NCI-H146 treated with DMSO at 0.1 percent for 48 hours (cell line): ENCODE measurements around the gene TTC31.
"Not testable (repeated sequence)": the region's sequence is repeated elsewhere in the genome, so short reads cannot be mapped to it uniquely, and the experiment has no call there.

Source experiments
- DNase-seq: peaks from one replicate; lab custom pipeline; 2025; ENCODE audit not compliant: unreplicated experiment; lab: John Stamatoyannopoulos, UW

The TTC31 gene

GRCh38 chr2:74457129-74457548 is 25.7 kb upstream of the TTC31 start:
- DNase-seq = no peak

- peak; percentile 74 for DNase-seq
These were observed 25.2 kb upstream of the TTC31 start for GRCh38 chr2:74457549-74458131.

- peak; percentile 99 for DNase-seq
These were observed 24.5 kb upstream of the TTC31 start, which contains the start of gene WBP1 for GRCh38 chr2:74458132-74458937. Gene WBP1 (plus strand): TSS chr2:74458438. CDS start chr2:74458603, 165 bp downstream.

DNA sequence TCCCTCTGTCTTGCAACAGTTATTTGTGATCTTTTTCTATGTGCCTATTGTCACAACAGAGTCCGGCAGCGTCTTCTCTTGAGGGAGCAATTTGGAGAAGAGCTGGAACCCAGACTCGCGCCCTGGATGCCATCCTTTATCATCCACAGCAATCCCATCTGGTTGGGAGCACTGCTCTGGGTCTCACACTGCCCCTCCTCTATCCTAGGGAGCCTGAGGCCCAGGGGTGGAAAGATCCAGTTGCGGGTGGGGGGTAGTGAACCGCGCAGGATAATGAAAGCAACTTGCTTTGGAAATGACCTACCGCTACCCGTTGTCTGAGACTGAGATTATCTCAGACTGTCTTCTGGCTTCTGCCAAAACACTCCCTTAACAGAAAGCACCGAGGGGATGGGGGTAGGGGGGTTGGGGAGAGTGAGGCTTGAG is 23.9 kb upstream of the TTC31 start:
- no peak for DNase-seq

GRCh38 chr2:74459503-74460118 is 23.3 kb upstream of the TTC31 start:
- not testable (repeated sequence) for DNase-seq

GRCh38 chr2:74460187-74460586 is 22.7 kb upstream of the TTC31 start:
- DNase-seq = not testable (repeated sequence)

GRCh38 chr2:74461187-74462053 is 21.5 kb upstream of the TTC31 start:
- no peak for DNase-seq

GRCh38 chr2:74462054-74462785 is 20.7 kb upstream of the TTC31 start:
- no peak for DNase-seq

- no peak for DNase-seq
These were observed 20.1 kb upstream of the TTC31 start for GRCh38 chr2:74462786-74463105.

DNA sequence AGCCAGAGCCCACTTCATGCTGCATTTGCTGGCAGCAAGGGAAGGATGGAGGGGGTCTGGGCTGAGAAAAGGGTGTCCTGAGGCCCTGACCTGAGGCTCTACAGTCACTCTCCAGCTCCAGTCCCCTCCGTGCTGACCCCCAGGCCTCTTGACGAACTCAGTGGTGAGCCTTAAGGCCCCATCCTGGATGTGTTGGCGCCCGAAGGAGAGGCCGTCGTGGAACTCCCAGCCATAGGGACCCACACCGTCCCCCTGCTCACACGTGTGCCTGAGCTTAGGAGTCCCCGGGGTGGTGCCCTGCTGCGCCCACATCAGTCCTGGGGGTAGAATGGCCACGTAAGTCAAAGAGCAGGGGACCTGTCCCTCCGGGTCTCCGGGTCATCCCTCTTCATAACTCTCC is 18.5 kb upstream of the TTC31 start:
- DNase-seq = no peak

GRCh38 chr2:74470742-74471141 is 12.1 kb upstream of the TTC31 start:
- not testable (repeated sequence) for DNase-seq

GRCh38 chr2:74471332-74472065 is 11.4 kb upstream of the TTC31 start:
- no peak for DNase-seq

DNA sequence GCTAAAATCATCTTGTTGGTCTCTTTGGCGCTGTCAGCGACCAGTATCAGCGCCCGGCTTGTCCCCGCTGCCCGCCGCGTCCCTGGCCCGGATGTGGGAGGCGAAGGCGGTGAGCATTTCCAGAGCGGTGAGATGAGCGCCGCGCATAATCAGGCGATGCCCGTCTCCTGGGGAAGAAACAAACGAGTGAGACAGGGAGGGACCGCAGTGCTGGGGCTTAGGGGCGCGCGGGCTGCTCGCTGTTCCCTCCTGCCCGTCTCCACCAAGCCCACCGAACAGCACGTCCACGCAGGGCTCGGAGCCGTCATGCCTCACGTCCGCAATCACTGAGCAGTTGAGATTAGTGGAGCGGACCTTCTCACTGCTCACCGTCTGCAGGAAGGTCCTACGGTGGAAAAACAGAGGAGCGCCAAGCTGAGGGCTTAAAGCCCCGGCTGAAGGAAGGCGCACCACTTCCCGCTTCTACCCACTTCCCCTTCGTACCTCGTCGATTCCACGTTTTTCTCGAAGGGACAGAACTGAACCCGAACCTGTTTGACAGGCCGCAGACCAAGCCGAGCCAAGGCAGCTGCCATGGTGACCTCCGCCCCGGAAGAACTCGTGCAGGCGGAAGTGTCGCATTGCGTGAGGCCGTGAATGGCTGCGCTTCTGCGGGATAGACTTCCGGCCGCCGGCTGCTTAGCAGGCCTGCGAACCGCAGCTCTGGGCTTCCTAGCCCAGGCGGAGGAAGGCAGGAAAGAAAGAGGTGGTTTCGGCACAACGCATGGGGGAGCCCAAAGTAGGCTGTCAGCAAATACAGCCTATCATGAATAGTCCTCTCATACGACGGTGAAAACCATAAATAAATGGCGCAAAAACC is 10.6 kb upstream of the TTC31 start, which contains the start of gene MRPL53:
Gene MRPL53 (minus strand): TSS at position 595 of the 859 bp plus-strand sequence. CDS start 20 bp downstream, at position 575.
- DNase-seq = peak; percentile 70

GRCh38 chr2:74472945-74473258 is 10.0 kb upstream of the TTC31 start:
- no peak for DNase-seq

- DNase-seq = no peak
These were observed 8.4 kb upstream of the TTC31 start for GRCh38 chr2:74474481-74474880.

- DNase-seq = no peak
These were observed 8.0 kb upstream of the TTC31 start for GRCh38 chr2:74474899-74475298.

- DNase-seq = no peak
These were observed 1.4 kb upstream of the TTC31 start for GRCh38 chr2:74481431-74481830.

DNA sequence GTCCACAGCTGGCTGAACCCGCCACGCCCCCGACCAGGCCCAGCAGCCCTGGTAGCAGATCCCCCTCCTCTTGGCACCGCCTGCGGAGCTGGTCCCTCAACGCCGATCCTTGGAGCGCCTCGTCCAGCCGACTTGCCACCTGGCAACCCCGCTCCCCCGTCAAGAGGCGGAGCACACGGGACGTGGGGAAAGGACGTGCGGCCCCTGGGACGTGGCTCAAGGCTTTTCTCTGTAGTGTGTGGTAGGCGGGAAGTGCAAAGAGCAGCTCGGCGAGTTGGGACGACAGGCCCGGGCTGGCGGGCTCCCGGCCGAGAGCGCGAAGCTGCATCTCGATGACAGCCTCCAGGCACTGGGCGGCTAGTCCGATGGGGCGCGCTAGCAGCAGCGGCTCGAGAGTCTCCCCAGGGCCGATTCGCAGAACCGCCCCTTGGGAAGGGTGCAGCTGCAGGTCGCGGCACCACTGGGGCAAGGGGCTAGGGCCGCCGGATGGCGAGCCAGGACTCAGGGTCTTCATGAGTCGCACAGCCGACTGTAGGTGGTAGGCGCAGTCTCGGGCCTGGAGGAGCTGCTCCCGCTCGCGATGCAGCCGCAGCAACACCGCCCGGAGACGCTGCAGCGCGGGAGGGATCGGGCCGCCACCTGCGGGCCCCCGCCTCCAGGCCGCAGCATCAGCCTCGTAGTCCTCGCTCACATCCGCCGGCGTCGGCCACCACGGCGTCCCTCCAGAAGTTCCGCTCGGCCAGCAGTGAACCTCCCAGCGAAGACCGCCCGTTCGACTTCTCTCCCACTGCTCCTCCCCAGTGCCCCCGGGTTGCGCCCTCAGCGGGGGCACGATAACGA is 700 bp upstream of the TTC31 start:
- DNase-seq = peak; percentile 62
